GM23338 (cell line): ENCODE data around the gene CMIP. TPM values are rescaled to one million over a fixed set of nuclear protein-coding genes. Genes with fewer than 3 reads are reported as not detected.

Experiments used
- ATAC-seq: fragments of 200-7000 bp; cut with Tn5 transposase; 3 replicates; pipeline ENCODE4 v1.9.1; 2020
- DNase-seq: peaks from one replicate; pipeline ENCODE4 v3.0.0-alpha.2; 2015; ENCODE audit warnings: low spot score
- H2AFZ ChIP-seq: fragments of 200-600 bp; sonication (generic); 2 replicates; pipeline ENCODE4 v1.8.0; 2016; ENCODE audit warnings: antibody characterized with exemption, mild to moderate bottlenecking, moderate library complexity
- H3F3A ChIP-seq: fragments of 200-600 bp; sonication (generic); replicated peaks from 2 replicates; pipeline ENCODE4 v1.8.0; 2017; ENCODE audit warnings: antibody characterized with exemption, mixed run types, low read depth
- H3K27ac ChIP-seq: fragments of 200-600 bp; sonication (generic); 2 replicates; pipeline ENCODE4 v1.6.1; 2016; ENCODE audit warnings: low read depth
- H3K27me3 ChIP-seq: fragments of 200-600 bp; sonication (generic); 2 replicates; pipeline ENCODE4 v1.8.0; 2016; ENCODE audit warnings: mild to moderate bottlenecking, mixed run types, moderate library complexity; ENCODE audit not compliant: insufficient read depth
- H3K36me3 ChIP-seq: fragments of 200-600 bp; sonication (generic); 2 replicates; pipeline ENCODE4 v1.8.0; 2016; ENCODE audit warnings: mild to moderate bottlenecking; ENCODE audit not compliant: insufficient read depth
- H3K4me1 ChIP-seq: fragments of 200-600 bp; sonication (generic); 2 replicates; pipeline ENCODE4 v1.8.0; 2016; ENCODE audit warnings: mild to moderate bottlenecking, moderate library complexity; ENCODE audit not compliant: insufficient read depth
- H3K4me2 ChIP-seq: fragments of 200-600 bp; sonication (generic); 2 replicates; pipeline ENCODE4 v1.7.1; 2017; ENCODE audit warnings: mixed run types
- H3K4me3 ChIP-seq: fragments of 200-600 bp; sonication (generic); 2 replicates; pipeline ENCODE4 v1.6.1; 2016; ENCODE audit warnings: mixed run types
- H3K79me2 ChIP-seq: fragments of 200-600 bp; sonication (generic); replicated peaks from 2 replicates; pipeline ENCODE4 v1.8.0; 2017; ENCODE audit warnings: mild to moderate bottlenecking; ENCODE audit not compliant: insufficient read depth
- H3K9me2 ChIP-seq: fragments of 200-600 bp; sonication (generic); 2 replicates; pipeline ENCODE4 v1.8.0; 2017; ENCODE audit not compliant: insufficient read depth
- H4K20me1 ChIP-seq: fragments of 200-600 bp; sonication (generic); replicated peaks from 2 replicates; pipeline ENCODE4 v1.8.0; 2017; ENCODE audit warnings: mild to moderate bottlenecking; ENCODE audit not compliant: insufficient read depth
- H3K27ac Mint-ChIP-seq: 2 replicates; pipeline ENCODE4 v1.8.0; 2020; ENCODE audit warnings: inconsistent platforms, mild to moderate bottlenecking, moderate library complexity, mixed read lengths
- H3K27me3 Mint-ChIP-seq: 3 replicates; pipeline ENCODE4 v1.8.0; 2022; ENCODE audit warnings: low read depth, mild to moderate bottlenecking, moderate library complexity, mixed read lengths, inconsistent platforms; ENCODE audit not compliant: insufficient read depth, poor library complexity
- H3K36me3 Mint-ChIP-seq: 3 replicates; pipeline ENCODE4 v1.8.0; 2021; ENCODE audit warnings: low read depth, mild to moderate bottlenecking, inconsistent platforms, moderate library complexity, mixed read lengths
- H3K4me1 Mint-ChIP-seq: 3 replicates; pipeline ENCODE4 v1.8.0; 2020; ENCODE audit warnings: mild to moderate bottlenecking, inconsistent platforms, mixed read lengths
- H3K4me3 Mint-ChIP-seq: 3 replicates; pipeline ENCODE4 v1.8.0; 2021; ENCODE audit warnings: moderate library complexity, mild to moderate bottlenecking, inconsistent platforms, mixed read lengths
- H3K9me3 Mint-ChIP-seq: 3 replicates; pipeline ENCODE4 v1.8.0; 2020; ENCODE audit warnings: moderate library complexity, mild to moderate bottlenecking, inconsistent platforms, mixed read lengths
- CREB1 ChIP-seq: fragments of 250-450 bp; sonication (Bioruptor Pico); IDR thresholded peaks from 2 replicates; pipeline ENCODE4 v1.5.0; 2020; ENCODE audit warnings: low read depth, mild to moderate bottlenecking, moderate library complexity
- EZH2 ChIP-seq: fragments of 200-600 bp; sonication (generic); IDR thresholded peaks from one replicate; pipeline ENCODE4 v1.8.0; 2017; ENCODE audit warnings: antibody characterized with exemption, mild to moderate bottlenecking, low read depth; ENCODE audit not compliant: unreplicated experiment
- EZH2phosphoT487 ChIP-seq: fragments of 200-600 bp; sonication (generic); IDR thresholded peaks from one replicate; pipeline ENCODE4 v1.8.1; 2018; ENCODE audit warnings: antibody characterized with exemption; ENCODE audit not compliant: unreplicated experiment
- JUNB ChIP-seq: IDR thresholded peaks from one replicate; pipeline ENCODE4 v1.6.1; 2016; ENCODE audit warnings: antibody characterized with exemption; ENCODE audit not compliant: unreplicated experiment
- NANOG ChIP-seq: IDR thresholded peaks from 2 replicates; pipeline ENCODE4 v1.6.1; 2016; ENCODE audit warnings: antibody characterized with exemption, borderline replicate concordance
- POLR2AphosphoS5 ChIP-seq: IDR thresholded peaks from 2 replicates; pipeline ENCODE4 v1.6.1; 2016; ENCODE audit warnings: antibody characterized with exemption, low read depth
- REST ChIP-seq: IDR thresholded peaks from one replicate; pipeline ENCODE4 v1.6.1; 2018; ENCODE audit warnings: antibody characterized with exemption; ENCODE audit not compliant: unreplicated experiment
- STAT1 ChIP-seq: IDR thresholded peaks from one replicate; pipeline ENCODE4 v1.6.1; 2016; ENCODE audit warnings: antibody characterized with exemption; ENCODE audit not compliant: unreplicated experiment
- ZNF114 ChIP-seq: fragments of 250-450 bp; sonication (Bioruptor Pico); IDR thresholded peaks from 2 replicates; pipeline ENCODE4 v1.5.0; 2020; ENCODE audit warnings: mild to moderate bottlenecking, moderate library complexity
- ZNF331 ChIP-seq: fragments of 250-450 bp; sonication (Bioruptor Pico); IDR thresholded peaks from 2 replicates; pipeline ENCODE4 v1.5.0; 2020; ENCODE audit warnings: low read depth, mild to moderate bottlenecking, moderate library complexity
- ZNF462 ChIP-seq: fragments of 250-450 bp; sonication (Bioruptor Pico); IDR thresholded peaks from 2 replicates; pipeline ENCODE4 v1.5.0; 2020; ENCODE audit warnings: mild to moderate bottlenecking, moderate library complexity
- polyA plus RNA-seq: library from polyadenylated mRNA; unstranded; fragments of >200 nt; fragmentation: Nextera tagmentation; extraction: Ambion mirVana; gene quantifications from 2 replicates; pipeline ENCODE4 v1.2.1, GENCODE V29; 2016
- total RNA-seq: library from RNA; depleted of rRNA; stranded (reverse); fragments of >200 nt; shearing (Covaris generic); gene quantifications from 2 replicates; pipeline ENCODE4 v1.2.3, GENCODE V29; 2014

Gene CMIP
- total and polyA plus RNA-seq, 2 experiments from 2014 or later, result 9.5 to 62.3 TPM

- no peak overlapping the region for H3K27ac ChIP-seq
- H3K36me3 ChIP-seq, result no peaks in the 10 kb centered on the region
- peaks cover 50% of the 10 kb centered on the region for H3K4me1 Mint-ChIP-seq
- 0 out of 2 replicates have a peak, but pooled peaks cover 6% of the 10 kb centered on the region for H3F3A ChIP-seq
- H3K4me3 Mint-ChIP-seq, result no peak overlapping the region
- no peaks in the 10 kb centered on the region; the same call in 1 of the 3 replicates for H3K9me3 Mint-ChIP-seq
- no peak overlapping the region for H3K4me3 ChIP-seq
- no peak overlapping the region for H3K4me2 ChIP-seq
- no peak for DNase-seq
- peaks cover 74% of the 10 kb centered on the region for H3K79me2 ChIP-seq
- no peaks in the 10 kb centered on the region for H3K27me3 ChIP-seq
- peaks cover 8% of the 10 kb centered on the region for H3K4me1 ChIP-seq
- no peaks in the 10 kb centered on the region for H3K9me2 ChIP-seq
- TF ChIP-seq EZH2, result no peak
- no peak for TF ChIP-seq CREB1
- H3K36me3 Mint-ChIP-seq, result no peaks in the 10 kb centered on the region; the same call in 2 of the 3 replicates
- H3K27me3 Mint-ChIP-seq, result peaks cover 12% of the 10 kb centered on the region
- peaks cover 22% of the 10 kb centered on the region for H4K20me1 ChIP-seq
- ATAC-seq, result no peak
- no peak overlapping the region for H3K27ac Mint-ChIP-seq
- H2AFZ ChIP-seq, result no peak overlapping the region
Measured at GRCh38 chr16:81495321-81496234, 51.0 kb downstream of the CMIP start.

GRCh38 chr16:81496321-81496720, 51.7 kb downstream of the CMIP start:
- H3K4me1 Mint-ChIP-seq, result peaks cover 55% of the 10 kb centered on the region

More at GRCh38 chr16:81496321-81496720, 51.7 kb downstream of the CMIP start:
- Histone ChIP-seq H3F3A (0 out of 2 replicates have a peak, but pooled peaks cover 6% of the 10 kb centered on the region), H3K4me3 (no peak overlapping the region), H3K4me2 (no peak overlapping the region), H2AFZ (no peak overlapping the region), H3K36me3 (no peaks in the 10 kb centered on the region), H3K79me2 (peaks cover 74% of the 10 kb centered on the region), H4K20me1 (peaks cover 22% of the 10 kb centered on the region), H3K4me1 (peaks cover 13% of the 10 kb centered on the region), H3K9me2 (no peaks in the 10 kb centered on the region), H3K27ac (no peak overlapping the region), H3K27me3 (no peaks in the 10 kb centered on the region)
- Mint-ChIP-seq H3K27ac (no peak overlapping the region), H3K4me3 (no peak overlapping the region; the same call in 2 of the 3 replicates), H3K36me3 (no peaks in the 10 kb centered on the region; the same call in 2 of the 3 replicates), H3K9me3 (no peaks in the 10 kb centered on the region; the same call in 1 of the 3 replicates), H3K27me3 (peaks cover 12% of the 10 kb centered on the region)
- ATAC-seq (no peak), DNase-seq (no peak)
- TF ChIP-seq CREB1, result no peak
- no peak for TF ChIP-seq ZNF331 (CRISPR knock-in tag)
- TF ChIP-seq EZH2phosphoT487, result no peak
- no peak for TF ChIP-seq ZNF114 (CRISPR knock-in tag)
- TF ChIP-seq JUNB, result no peak
- TF ChIP-seq REST, result no peak
- no peak for TF ChIP-seq ZNF462 (CRISPR knock-in tag)
- no peak for TF ChIP-seq NANOG
- no peak for TF ChIP-seq POLR2AphosphoS5
- no peak for TF ChIP-seq STAT1
